ENCODE results near the gene HIVEP2.

HIVEP2 gene

DNA sequence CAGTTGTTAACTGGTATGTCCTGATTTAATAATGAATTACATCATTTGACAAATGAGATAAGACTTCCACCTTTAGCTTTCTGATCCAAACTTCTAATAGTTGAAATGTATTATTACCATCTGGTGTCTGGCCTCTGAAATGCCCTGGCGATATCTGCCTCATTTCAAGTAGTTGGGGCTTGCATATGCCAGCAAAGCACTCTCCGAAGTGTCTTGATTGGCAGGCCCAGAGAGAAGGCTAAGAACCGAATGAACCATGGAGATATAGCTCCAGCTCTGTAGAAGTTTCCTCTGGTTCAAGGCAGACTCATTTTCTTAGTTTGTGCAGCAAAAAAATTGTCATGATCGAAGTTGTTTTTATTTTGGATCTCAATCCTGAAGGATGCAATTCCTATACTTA is 13.4 kb upstream of the HIVEP2 start:
- no peaks in the 10 kb centered on the region for H3K27me3 ChIP-seq (ENCODE audit: insufficient read depth, poor library complexity, severe bottlenecking)
- H3K27ac ChIP-seq (replicated peaks), result no peak overlapping the region
- no peak overlapping the region for H3K4me3 ChIP-seq (replicated peaks; ENCODE audit: insufficient read depth, low read length)
- TF ChIP-seq SPI1 (IDR thresholded peaks at IDR 0.05; ENCODE audit: borderline replicate concordance, low read depth) (no peak), POLR2AphosphoS5 (IDR thresholded peaks at IDR 0.05; ENCODE audit: low read depth) (no peak), GABPA (IDR thresholded peaks at IDR 0.05; ENCODE audit: low read depth) (no peak)
- TF ChIP-seq, protein P1, sequence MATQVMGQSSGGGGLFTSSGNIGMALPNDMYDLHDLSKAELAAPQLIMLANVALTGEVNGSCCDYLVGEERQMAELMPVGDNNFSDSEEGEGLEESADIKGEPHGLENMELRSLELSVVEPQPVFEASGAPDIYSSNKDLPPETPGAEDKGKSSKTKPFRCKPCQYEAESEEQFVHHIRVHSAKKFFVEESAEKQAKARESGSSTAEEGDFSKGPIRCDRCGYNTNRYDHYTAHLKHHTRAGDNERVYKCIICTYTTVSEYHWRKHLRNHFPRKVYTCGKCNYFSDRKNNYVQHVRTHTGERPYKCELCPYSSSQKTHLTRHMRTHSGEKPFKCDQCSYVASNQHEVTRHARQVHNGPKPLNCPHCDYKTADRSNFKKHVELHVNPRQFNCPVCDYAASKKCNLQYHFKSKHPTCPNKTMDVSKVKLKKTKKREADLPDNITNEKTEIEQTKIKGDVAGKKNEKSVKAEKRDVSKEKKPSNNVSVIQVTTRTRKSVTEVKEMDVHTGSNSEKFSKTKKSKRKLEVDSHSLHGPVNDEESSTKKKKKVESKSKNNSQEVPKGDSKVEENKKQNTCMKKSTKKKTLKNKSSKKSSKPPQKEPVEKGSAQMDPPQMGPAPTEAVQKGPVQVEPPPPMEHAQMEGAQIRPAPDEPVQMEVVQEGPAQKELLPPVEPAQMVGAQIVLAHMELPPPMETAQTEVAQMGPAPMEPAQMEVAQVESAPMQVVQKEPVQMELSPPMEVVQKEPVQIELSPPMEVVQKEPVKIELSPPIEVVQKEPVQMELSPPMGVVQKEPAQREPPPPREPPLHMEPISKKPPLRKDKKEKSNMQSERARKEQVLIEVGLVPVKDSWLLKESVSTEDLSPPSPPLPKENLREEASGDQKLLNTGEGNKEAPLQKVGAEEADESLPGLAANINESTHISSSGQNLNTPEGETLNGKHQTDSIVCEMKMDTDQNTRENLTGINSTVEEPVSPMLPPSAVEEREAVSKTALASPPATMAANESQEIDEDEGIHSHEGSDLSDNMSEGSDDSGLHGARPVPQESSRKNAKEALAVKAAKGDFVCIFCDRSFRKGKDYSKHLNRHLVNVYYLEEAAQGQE (IDR thresholded peaks at IDR 0.05; ENCODE audit: insufficient replicate concordance, low read depth), result no peak
- TF ChIP-seq, protein P2, sequence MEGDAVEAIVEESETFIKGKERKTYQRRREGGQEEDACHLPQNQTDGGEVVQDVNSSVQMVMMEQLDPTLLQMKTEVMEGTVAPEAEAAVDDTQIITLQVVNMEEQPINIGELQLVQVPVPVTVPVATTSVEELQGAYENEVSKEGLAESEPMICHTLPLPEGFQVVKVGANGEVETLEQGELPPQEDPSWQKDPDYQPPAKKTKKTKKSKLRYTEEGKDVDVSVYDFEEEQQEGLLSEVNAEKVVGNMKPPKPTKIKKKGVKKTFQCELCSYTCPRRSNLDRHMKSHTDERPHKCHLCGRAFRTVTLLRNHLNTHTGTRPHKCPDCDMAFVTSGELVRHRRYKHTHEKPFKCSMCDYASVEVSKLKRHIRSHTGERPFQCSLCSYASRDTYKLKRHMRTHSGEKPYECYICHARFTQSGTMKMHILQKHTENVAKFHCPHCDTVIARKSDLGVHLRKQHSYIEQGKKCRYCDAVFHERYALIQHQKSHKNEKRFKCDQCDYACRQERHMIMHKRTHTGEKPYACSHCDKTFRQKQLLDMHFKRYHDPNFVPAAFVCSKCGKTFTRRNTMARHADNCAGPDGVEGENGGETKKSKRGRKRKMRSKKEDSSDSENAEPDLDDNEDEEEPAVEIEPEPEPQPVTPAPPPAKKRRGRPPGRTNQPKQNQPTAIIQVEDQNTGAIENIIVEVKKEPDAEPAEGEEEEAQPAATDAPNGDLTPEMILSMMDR (IDR thresholded peaks at IDR 0.05; ENCODE audit: insufficient read depth, low read length), result no peak
- DNase-seq (ENCODE audit: low read depth in 1 of 2, low spot score in 1 of 2), result no peak

DNA sequence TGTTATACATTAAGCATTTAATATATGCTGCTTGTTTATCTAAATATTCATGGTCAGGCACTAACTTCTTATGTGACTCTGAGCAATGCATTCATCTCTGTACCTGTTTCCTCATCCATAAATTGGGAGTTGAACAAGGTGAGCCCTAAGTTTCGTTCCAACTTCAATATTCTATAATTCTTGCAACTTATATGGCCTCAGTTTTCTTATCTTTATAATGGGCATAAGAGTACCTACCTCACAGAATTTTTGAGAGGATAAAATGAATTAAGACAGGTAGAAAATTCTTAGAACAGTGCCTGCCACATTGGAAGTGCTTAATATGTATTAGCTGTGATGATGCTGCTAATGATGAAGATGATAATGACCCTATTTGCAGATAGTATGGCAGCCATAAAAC is 11.8 kb upstream of the HIVEP2 start:
- TF ChIP-seq SPI1 (IDR thresholded peaks at IDR 0.05; ENCODE audit: borderline replicate concordance, low read depth) (no peak), GABPA (IDR thresholded peaks at IDR 0.05; ENCODE audit: low read depth) (no peak), POLR2AphosphoS5 (IDR thresholded peaks at IDR 0.05; ENCODE audit: low read depth) (no peak)
- TF ChIP-seq, protein P2 (IDR thresholded peaks at IDR 0.05; ENCODE audit: insufficient read depth, low read length), result no peak
- TF ChIP-seq, protein P1 (IDR thresholded peaks at IDR 0.05; ENCODE audit: insufficient replicate concordance, low read depth), result no peak
- no peaks in the 10 kb centered on the region for H3K27me3 ChIP-seq (ENCODE audit: insufficient read depth, poor library complexity, severe bottlenecking)
- no peak for DNase-seq (ENCODE audit: low read depth in 1 of 2, low spot score in 1 of 2)
- no peak overlapping the region for H3K4me3 ChIP-seq (replicated peaks; ENCODE audit: insufficient read depth, low read length)
- H3K27ac ChIP-seq (replicated peaks), result no peak overlapping the region

DNA sequence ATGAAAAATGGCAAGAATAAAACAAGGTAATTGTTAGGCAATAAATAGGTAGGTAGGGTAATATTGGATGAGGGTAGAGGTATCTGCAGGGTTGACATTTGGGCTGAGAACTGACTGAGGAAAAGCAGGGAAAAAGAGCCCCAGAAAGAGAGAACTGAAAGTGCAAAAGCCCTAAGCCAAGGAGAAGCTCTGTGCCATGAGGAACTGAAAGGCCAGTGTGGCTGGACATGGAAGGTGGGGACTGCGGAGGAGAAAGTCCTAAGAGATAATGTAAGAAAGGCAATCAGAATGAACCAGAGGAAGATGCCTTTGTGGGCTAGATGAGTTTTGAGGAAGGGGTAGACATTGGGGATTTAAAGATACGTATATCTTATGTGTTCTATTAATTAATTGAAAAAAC is 9.9 kb upstream of the HIVEP2 start:
- Histone ChIP-seq H3K4me3 (replicated peaks; ENCODE audit: insufficient read depth, low read length) (no peak overlapping the region), H3K27me3 (ENCODE audit: insufficient read depth, poor library complexity, severe bottlenecking) (no peaks in the 10 kb centered on the region), H3K27ac (replicated peaks) (no peak overlapping the region)
- no peak for DNase-seq (ENCODE audit: low read depth in 1 of 2, low spot score in 1 of 2)
- TF ChIP-seq SPI1 (IDR thresholded peaks at IDR 0.05; ENCODE audit: borderline replicate concordance, low read depth) (no peak), GABPA (IDR thresholded peaks at IDR 0.05; ENCODE audit: low read depth) (no peak), POLR2AphosphoS5 (IDR thresholded peaks at IDR 0.05; ENCODE audit: low read depth) (no peak)
- TF ChIP-seq, protein P2 (IDR thresholded peaks at IDR 0.05; ENCODE audit: insufficient read depth, low read length), result no peak
- TF ChIP-seq, protein P1 (IDR thresholded peaks at IDR 0.05; ENCODE audit: insufficient replicate concordance, low read depth), result no peak

Data from HL-60 (cell line).